Erythroblast (primary cell): ENCODE measurements around the gene ZBTB39.

Source experiments
- DNase-seq, 2 experiments: peaks; one replicate each; lab custom pipeline; 2025; lab: John Stamatoyannopoulos, UW
- GATA1 ChIP-seq: IDR thresholded peaks from 2 replicates; pipeline ENCODE4 v1.6.1; 2011; ENCODE audit warnings: low read depth, mild to moderate bottlenecking, control low read depth, low read length, moderate library complexity
- POLR2A ChIP-seq: IDR thresholded peaks from 2 replicates; pipeline ENCODE4 v1.6.1; 2011; ENCODE audit warnings: mild to moderate bottlenecking, low read length

The ZBTB39 gene

GRCh38 chr12:56958422-56958821 is 47.9 kb downstream of the ZBTB39 start:
- no peak for TF ChIP-seq POLR2A
- TF ChIP-seq GATA1, result no peak
- DNase-seq, result no peak

GRCh38 chr12:56957229-56958052 is 48.9 kb downstream of the ZBTB39 start, which contains the start of gene RDH16:
Gene RDH16 (minus strand): TSS chr12:56957608. CDS start chr12:56957462, 146 bp downstream.
- DNase-seq, result no peak
- TF ChIP-seq GATA1 (no peak), POLR2A (no peak)

DNA sequence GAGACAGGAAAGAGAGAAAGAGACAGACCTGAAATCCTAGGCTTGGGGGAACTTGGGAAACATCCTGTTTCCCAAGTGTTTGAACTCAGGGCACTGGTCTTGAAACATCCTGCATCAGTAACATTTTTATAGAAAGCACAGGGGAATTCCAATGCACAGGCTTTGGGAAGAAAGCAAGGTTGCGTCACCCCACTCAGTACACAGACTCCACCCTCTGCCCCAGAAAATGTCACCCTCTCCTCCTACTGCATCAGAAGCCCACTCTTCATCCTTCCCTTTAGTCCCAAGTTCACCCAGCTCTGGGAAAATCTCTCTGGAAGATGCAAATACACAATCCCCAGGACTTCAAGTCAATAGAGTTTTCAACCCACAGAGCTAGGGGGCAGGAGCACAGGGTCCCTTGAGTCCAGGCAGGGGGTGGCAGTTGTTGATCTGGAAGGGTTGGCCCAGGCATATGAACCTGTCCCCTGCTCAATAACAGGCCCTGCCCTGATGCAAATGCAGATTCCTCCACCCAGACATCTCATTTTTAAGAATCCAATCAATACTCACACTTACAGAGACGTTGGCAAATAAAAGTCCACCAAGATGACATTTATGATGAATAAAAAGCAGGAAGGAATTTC is 50.6 kb downstream of the ZBTB39 start:
- TF ChIP-seq GATA1, result no peak
- TF ChIP-seq POLR2A, result no peak
- no peak for DNase-seq

DNA sequence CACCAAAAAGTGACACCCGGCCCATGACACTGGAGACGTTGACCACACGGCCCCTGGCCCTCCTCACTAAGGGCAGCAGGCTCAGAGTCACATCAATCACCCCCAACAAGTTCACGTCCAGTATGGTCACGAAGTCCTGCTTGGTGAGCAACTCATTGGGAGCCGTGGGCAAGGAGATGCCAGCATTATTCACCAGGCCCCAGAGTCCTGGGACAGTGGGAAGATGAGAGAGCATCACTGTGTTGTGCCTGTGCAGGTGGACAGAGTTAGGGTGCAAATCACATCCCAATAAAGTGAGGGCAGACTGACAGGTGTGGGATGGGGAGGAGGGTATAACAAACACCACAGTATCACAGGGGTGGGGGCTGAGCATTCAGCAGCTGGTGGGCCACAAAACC is 51.4 kb downstream of the ZBTB39 start:
- TF ChIP-seq POLR2A (no peak), GATA1 (no peak)
- DNase-seq, result no peak

DNA sequence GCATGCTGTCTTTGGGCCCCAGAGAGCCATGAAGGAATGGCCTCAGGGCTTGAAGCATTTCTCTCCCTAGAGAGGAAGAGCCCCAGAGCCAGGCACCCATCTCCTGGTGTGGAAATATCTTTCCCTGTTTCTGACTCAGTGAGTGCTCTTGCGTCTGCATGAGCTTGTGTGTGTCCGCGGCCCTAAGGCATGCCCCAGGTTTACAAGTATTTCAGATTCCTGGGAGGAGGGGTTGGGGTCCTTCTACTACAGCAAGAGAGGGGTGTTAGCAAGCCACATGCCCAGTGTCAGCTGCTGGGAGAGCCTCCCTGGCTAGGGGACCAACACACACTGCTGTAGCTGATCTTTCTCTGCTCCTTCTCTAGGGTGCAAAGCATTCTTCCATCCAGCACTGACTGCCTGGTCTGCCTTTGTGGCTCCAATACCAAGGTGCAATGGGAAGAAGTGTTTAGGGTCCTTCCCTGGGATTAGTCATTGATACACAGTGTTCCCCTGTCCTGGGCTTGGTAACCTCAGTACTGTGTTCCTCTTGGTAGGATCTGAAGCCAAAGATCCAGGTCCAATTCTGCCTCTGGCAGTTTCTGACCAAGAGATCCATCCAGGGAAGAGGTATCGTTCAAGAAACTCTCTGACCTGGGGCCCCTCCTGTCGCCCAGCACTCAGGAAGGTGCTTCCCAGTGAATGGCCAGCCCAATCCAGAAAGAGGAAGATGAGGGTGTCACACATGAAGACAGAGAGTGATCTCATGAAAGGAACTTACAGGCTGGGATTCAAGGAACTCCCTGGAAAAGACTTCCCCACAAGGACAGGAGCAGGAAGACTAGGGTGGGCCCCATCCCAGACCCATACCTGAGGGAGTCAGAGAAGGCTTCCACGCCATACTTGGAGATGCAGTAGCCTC is 52.0 kb downstream of the ZBTB39 start:
- DNase-seq, result no peak
- no peak for TF ChIP-seq POLR2A
- TF ChIP-seq GATA1, result no peak

- TF ChIP-seq POLR2A (no peak), GATA1 (no peak)
- DNase-seq, result no peak
Measured at GRCh38 chr12:56953314-56953713, 53.0 kb downstream of the ZBTB39 start.

- no peak for DNase-seq
- TF ChIP-seq POLR2A (no peak), GATA1 (no peak)
Measured at GRCh38 chr12:56951582-56952339, 54.6 kb downstream of the ZBTB39 start.

DNA sequence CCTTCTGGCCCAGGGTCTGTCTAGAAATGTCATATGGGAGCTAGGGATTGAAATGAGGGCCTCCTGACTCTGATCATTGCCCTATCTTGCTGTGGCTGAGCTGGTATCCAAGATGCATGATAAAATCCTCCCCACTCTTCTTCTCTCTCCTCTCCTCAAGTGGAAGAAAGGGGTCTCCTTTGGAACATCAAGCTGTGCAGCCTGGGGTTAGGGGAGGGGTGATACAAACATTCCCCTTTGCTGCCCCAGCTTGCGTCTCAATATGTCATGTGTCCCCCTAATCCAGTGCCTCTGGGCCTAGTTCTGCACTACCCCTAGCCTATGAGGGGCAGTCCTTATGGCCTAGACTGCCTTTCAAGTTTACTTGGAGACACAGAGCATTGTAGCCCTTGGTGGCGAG is 57.5 kb downstream of the ZBTB39 start:
- no peak for DNase-seq
- TF ChIP-seq POLR2A (no peak), GATA1 (no peak)
